Pulmonary artery endothelial cell (primary cell): ENCODE results near the gene C3. TPM values are rescaled to one million over a fixed set of nuclear protein-coding genes. Genes with fewer than 3 reads are reported as not detected.

ENCODE experiments used
- DNase-seq: peaks from one replicate; pipeline ENCODE4 v3.0.0-alpha.2; 2011; ENCODE audit warnings: low read depth, low spot score
- total RNA-seq: library from RNA; depleted of rRNA; stranded (reverse); fragments of >200 nt; gene quantifications from 2 replicates; pipeline ENCODE4 v1.2.3, GENCODE V29; 2014

Gene C3
- total RNA-seq, 1 donor from 2014 or later, result under 0.01 TPM

DNA sequence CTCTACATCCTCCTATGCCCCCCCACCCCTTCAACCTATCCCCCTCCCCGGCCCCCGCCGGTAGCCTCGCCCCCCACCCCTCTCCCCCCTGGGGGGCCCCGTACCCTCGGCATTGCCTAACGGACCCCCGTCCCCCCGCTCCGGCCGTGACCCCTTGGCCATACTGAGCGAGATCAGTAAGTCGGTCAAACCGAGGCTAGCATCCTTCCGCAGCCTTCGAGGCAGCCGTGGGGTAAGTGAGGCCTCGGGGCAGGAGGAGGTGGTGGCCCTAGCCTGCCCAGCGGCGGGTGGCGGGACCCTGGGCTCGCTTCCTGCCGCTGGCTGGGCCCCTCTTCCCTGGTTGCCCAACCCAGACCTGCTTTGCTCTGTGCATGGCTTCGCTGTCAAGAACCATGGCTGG is 25.5 kb upstream of the C3 start:
- DNase-seq, result no peak

DNA sequence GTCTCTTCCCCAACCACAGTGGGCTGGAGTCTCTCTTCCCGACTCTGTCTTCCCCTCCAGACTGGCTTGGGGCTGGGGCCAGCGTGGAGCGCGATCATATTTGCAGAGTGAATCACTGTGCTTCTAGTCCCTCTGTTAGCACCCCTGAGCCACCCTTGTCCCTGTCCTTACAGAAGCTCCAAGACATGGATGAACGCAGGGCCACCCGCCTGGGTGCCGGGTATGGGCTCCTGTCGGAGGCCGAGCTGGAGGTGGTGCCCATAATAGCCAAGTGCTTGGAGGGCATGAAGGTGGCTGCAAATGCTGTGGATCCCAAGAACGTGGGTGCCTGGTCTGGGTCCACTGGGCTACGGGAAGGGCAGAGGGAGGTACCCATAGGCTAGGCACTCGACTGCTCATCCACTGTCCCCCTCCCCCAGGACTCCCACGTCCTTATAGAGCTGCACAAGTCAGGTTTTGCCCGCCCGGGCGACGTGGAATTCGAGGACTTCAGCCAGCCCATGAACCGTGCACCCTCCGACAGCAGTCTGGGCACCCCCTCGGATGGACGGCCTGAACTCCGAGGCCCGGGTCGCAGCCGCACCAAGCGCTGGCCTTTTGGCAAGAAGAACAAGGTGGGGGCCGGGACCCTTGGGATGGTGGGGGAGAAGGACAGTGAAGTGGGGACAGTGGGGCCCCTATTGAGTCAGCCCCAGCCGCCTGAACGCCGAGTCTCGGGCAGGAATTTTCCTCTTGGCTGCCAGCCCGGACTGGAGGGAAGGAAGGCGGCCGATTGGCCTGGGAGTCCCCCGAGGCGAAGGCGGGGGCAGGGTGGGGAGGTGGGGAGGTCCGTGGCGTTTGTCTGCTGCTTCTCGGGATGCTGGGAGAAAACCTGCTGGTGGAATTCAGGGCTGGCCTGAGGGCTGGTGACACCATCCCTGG is 24.2 kb upstream of the C3 start:
- no peak for DNase-seq

DNA sequence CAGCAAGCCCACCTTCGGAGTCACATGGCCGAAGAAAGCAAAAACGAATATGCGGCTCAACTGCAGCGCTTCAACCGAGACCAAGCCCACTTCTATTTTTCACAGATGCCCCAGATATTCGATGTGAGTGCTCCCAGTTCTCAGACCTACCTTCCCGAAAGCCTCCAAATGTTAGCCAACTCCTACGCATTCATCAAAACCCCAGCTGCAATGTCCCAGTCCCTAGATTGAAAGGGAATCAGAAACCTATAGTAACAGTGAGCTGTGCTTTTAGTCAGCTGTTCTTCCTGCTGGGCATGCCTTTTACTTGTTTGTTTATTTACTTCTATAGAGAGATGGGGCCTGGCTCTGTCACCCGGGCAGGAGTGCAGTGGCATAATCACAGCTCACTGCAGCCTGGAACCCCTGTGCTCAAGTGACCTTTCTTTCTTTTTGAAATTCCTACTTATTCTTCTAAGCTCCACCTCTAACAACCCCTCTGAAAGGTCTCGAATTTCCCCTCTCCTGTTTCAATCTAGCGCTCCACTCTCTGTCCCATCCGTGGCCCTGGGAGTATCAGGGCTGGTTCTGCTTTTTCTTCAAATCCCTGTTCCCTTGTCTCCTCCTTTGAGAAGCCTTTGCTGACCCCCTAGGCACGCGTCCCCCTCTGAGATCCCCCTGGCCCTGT is 23.4 kb upstream of the C3 start:
- no peak for DNase-seq

- no peak for DNase-seq
Measured at GRCh38 chr19:6743066-6743465, 22.6 kb upstream of the C3 start.

DNA sequence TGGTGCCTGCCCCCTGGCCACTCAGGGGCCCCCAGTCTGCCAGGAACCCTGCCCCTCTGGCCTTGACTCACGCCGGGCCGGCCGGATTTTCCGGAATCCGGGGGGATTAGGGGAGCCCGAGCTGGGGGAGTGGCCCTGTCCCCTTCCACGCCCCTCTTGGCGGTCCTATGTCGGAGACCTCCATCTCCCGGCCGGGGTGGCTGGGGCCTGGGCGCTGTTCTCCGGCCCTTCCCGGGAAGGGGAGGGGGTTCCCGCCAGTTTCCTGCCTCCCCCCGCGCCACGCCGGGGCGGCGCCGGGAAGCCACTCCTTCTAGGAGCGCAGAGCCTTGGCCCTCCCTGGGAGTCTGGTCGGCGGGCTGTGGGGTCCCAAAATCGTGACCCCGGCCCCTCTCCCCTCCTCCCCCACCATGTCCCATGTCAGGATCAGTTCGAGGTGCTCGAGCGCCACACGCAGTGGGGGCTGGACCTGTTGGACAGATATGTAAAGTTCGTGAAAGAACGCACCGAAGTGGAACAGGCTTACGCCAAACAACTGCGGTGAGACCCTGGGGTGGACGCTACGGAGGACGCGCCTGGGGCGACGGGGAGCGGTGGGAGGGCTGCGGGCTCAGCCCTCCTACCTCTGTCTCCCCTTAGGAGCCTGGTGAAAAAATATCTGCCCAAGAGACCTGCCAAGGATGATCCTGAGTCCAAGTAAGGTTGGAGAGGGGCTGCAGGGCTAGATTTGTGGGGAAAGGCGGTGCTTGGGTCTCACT is 20.3 kb upstream of the C3 start:
- no peak for DNase-seq

DNA sequence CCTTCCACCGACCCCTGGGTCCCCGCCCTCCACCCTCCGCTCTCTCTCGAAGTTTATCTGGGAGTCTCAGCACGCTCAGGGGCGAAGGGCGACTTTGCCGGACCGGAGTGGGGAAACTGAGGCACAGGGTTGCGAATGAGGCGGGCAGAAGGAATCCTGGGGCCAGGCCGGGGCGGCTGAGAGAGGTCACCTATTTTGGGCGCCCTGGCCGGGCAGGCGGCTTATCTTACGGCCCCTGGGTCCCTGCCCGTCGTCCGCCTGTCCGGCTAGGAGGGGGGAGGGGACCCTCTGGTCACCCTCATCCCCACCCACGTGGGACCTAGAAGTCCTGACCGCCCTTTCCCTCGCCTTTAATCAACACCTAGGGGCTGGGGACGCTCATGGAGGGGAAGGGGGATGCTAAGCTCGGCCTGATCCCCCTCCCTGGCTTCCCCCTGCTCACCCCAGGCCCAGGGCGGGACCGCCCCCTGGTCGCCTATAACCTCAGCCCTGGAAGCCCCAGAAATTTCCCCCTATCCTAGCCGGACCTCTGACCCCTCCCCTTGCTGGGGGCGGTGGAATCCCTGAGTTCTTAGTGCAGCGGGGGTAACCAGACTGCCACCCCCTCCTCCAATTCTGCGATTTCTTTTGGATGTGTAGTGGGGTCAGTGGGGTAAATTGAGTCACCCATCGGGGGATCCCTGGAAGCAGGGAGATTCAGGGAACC is 19.6 kb upstream of the C3 start:
- DNase-seq, result no peak

GRCh38 chr19:6739390-6739882 is 19.0 kb upstream of the C3 start, which contains the start of gene TRIP10:
TSS of gene TRIP10 (plus strand) at chr19:6739680. CDS start at chr19:6739762, 82 bp downstream.
- no peak for DNase-seq

- no peak for DNase-seq
Measured at GRCh38 chr19:6738787-6739389, 18.4 kb upstream of the C3 start.

DNA sequence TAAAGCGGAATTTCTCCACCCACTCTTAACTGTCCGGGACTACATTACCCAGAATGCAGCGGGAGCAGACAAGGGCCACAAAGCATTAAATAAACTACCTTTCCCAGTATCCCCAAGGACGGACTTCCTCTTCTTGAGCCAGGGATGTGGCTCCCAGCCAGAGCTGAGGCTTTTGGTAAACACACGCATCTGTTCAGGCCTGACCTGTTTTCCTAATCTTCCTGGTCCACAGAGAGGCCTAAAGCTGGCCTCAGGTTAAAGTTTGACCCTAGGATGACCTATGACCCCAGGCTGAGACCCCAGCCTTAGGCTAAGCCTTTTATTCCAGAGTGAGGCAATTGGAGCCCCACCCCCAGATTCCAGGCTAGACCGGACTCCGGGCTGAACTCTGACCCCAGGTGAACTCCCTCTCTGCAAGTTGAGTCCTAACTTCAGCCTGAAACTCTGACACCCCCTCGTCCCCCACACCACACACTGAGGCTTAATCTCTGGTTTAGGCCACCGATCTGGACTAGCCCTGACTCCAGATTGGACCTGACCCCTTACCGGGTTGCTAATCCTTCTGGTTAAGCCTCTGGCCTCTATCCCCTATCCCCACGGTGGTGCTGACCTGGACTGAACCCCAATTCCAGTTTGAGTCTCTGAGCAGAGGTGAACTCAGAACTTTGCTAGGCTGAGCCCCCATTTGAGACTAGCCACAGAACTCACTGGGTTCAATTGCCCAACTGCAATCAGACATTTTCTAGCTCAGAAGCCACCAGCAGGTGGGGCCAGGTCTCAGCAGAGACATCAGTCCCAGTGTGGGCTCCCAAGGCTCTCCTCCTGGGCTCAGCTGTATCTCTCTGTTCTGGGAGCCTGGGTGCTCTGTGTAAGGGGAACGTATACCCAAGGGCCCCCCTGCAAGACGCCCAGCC is 17.7 kb upstream of the C3 start:
- DNase-seq, result no peak

GRCh38 chr19:6737284-6737872 is 16.9 kb upstream of the C3 start, which contains the start of gene GPR108:
TSS of gene GPR108 (minus strand) at chr19:6737580. CDS start at chr19:6737576, 4 bp downstream.
- peak; percentile 100 for DNase-seq

GRCh38 chr19:6736917-6737283 is 16.4 kb upstream of the C3 start:
- no peak for DNase-seq

DNA sequence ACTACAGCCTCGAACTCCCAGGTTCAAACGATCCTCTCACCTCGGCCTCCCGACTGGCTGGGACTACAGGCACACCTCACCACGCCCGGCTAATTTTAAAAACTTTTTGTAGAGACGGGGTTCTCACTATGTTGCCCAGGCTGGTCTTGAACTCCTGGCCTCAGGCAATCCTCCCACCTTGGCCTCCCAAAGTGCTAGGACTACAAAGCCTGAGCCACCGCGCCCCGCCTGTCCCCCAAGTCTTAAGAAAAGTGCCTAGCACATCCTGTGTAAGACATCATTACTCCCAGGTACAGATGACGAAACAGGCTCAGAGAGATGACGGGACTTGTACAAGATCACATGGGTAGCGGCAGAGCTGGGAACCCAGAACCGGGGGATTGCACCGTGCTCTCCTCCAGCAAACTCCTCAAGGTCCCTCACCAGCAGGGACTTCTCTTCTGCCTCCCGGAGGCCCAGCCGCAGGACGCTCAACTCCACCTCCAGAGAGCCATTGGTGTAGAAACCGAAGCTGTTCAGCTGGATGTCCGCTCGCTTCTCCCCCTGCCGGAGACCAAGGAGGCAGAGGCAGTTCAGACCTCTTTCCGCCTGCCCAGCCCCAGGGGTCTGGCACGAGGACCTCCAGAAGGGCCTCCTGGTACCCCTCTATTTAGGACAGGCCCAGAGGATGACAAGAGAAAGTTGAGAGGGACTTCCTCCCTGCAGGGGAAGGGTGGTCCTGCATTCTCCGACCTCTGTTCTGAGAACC is 15.9 kb upstream of the C3 start:
- peak; percentile 71 for DNase-seq

GRCh38 chr19:6735181-6735911 is 14.9 kb upstream of the C3 start:
- DNase-seq, result no peak

DNA sequence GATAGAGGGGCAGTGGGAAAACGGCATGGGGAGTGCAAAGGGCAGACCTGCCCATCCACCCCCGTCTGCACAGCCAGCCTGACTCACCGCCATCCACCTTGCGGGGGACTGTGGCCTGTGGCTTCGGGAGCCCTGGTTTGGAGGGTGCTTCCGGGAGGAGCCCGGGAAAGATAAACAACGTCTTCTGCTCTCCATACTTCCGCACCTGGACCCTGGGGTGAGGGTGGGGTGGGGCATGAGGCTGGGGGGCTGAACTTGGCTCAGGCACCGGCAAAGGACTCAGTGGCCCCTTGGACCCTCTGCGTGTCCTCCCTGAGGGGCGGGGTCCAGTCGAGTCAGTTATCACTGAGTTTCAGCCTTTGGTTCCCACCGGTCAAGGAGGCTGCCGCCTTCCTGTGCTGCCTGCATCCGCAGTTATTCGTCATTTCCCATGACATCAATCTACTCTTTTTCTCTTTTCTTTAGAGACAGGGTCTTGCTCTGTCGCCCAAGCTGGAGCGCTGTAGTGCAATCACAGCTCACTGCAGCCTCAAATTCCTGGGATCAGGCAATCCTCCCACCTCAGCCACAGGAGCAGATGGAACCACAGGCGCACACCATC is 13.7 kb upstream of the C3 start:
- DNase-seq, result no peak

- no peak for DNase-seq
Measured at GRCh38 chr19:6733338-6734095, 13.1 kb upstream of the C3 start.

DNA sequence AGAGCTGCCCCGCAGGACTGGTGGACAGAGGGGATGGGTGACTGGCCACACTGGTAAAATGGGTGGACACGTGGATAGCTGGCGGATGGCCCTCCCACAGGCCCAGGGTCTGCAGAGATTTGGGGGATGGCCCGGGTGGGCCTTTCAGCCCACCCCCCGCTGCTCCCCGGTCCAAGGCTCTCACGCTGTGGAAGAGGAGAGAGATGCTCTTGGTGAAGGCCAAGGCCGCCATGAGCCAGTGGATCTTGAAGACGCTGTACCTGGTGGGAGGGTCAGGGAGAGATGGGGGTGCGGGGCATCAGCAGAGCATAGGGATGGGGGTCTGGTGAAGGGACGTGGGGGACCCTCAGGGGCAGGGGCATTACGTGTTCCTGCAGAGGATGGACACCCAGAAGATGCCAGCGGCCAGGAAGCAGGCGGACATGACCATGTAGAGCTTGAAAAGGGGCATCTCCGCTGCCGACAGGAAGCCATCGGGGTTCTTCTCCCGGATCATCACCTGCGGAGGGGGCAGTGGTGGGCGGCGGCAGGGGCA is 12.4 kb upstream of the C3 start:
- DNase-seq, result no peak
